ENCODE results near the gene BCL6.

Gene BCL6

GRCh38 chr3:187738331-187739093 is 6.8 kb downstream of the BCL6 start:
- peak; percentile 76 for DNase-seq

- no peak for DNase-seq
Observed at GRCh38 chr3:187738071-187738330, 7.3 kb downstream of the BCL6 start.

GRCh38 chr3:187737368-187738070 is 7.7 kb downstream of the BCL6 start:
- DNase-seq = peak; percentile 57

DNA sequence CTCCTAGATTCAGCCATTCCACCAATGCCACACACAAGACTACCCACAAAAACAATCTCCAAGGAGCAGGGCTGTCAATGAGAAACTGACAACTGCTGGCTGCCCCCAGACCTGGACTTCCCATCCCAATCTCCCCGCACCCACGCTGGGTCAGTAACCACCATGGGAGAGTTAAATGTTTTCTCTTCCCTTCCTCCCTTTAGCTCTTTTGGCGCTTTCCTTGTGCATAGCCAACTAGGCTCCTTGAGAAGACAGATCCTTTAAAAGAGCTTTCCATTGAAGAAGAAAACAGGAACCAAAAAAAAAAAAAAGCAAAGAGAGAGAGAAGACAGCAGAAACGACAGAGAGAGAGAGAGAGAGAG is 8.3 kb downstream of the BCL6 start:
- DNase-seq = no peak

GRCh38 chr3:187736418-187736871 is 8.8 kb downstream of the BCL6 start:
- DNase-seq = no peak

DNA sequence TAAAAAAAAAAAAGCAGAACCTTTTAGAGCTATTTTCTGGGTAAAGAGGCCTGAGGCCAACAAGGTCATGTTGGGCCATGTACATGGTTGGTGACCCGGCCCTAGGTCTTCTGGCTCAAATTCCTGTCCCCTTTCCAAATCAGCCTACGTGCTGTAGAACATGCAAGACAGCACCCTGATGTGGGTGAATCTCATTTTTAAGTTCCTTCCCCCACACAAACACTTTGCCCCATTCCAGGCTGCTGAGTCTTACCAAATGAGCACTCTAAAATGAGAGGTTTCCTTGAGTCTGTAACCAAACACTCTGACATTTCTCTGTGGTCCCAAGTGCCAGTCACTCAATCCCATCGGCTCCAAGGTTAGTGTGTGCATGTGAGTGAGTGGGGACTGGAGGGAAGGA is 9.4 kb downstream of the BCL6 start:
- DNase-seq = no peak

GRCh38 chr3:187735383-187735782 is 9.9 kb downstream of the BCL6 start:
- DNase-seq = no peak

- no peak for DNase-seq
Observed at GRCh38 chr3:187734841-187735240, 10.4 kb downstream of the BCL6 start.

- DNase-seq = no peak
Observed at GRCh38 chr3:187733371-187733770, 11.9 kb downstream of the BCL6 start.

GRCh38 chr3:187729598-187729997 is 15.7 kb downstream of the BCL6 start:
- DNase-seq = no peak

GRCh38 chr3:187728940-187729583 is 16.2 kb downstream of the BCL6 start:
- no peak for DNase-seq

DNA sequence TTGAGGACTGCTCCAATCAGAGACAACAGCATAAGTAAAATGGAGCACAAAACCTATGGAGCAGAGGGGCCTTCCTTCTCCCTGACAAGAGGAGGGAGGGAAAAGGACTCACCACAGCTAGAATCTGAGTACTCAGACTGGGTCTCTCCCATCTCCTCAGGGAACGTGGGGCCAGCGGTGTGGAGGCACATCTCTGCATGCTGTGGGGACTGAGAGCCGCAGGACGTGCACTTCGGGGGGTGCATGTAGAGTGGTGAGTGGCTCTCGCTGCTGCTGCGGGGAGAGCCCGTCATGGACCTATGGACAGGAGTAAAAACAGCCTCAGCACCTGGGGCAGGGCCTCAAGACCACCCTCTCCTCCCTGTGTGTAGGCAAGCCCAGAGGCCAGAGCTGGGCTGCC is 17.0 kb downstream of the BCL6 start:
- no peak for DNase-seq

DNA sequence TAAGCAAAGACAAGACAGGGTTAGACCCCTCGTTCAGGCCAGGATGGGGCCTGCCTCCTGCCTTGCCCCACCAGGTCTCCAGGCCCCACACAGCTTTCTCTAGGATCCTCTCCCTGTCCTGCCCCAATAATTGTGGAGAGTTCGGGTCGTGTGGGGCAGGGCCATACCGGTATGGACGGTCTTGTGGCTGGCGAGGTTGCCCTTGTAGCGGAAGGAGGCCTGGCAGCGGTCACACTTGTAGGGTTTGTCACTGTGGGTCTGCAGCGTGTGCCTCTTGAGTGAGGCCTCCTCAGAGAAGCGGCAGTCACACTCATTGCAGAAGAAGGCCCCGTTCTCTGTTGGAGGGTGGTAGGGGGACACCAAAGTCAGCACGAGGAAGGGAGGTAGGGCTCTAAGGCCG is 18.7 kb downstream of the BCL6 start:
- no peak for DNase-seq

GRCh38 chr3:187725653-187726370 is 19.5 kb downstream of the BCL6 start:
- DNase-seq = no peak

GRCh38 chr3:187725224-187725623 is 20.0 kb downstream of the BCL6 start:
- DNase-seq = no peak

- no peak for DNase-seq
Observed at GRCh38 chr3:187722206-187722612, 23.1 kb downstream of the BCL6 start.

- DNase-seq = no peak
Observed at GRCh38 chr3:187721055-187721454, 24.2 kb downstream of the BCL6 start.

DNA sequence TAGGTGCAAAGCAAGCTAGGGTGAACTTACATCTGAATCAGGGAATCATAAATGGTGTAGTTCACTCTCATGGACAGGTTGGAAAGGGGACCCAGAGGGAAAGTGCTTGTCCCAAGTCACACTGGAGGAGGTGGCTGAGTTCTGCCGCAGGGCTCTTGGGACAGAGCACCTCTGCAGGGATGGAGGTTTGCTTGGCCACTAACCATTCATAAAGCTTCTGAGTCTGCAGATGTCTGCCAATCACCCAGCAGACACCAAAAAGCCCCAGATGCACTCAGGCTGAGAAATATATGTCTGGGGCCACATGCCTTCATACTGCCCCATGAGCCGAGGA is 25.0 kb downstream of the BCL6 start:
- DNase-seq = no peak

DNA sequence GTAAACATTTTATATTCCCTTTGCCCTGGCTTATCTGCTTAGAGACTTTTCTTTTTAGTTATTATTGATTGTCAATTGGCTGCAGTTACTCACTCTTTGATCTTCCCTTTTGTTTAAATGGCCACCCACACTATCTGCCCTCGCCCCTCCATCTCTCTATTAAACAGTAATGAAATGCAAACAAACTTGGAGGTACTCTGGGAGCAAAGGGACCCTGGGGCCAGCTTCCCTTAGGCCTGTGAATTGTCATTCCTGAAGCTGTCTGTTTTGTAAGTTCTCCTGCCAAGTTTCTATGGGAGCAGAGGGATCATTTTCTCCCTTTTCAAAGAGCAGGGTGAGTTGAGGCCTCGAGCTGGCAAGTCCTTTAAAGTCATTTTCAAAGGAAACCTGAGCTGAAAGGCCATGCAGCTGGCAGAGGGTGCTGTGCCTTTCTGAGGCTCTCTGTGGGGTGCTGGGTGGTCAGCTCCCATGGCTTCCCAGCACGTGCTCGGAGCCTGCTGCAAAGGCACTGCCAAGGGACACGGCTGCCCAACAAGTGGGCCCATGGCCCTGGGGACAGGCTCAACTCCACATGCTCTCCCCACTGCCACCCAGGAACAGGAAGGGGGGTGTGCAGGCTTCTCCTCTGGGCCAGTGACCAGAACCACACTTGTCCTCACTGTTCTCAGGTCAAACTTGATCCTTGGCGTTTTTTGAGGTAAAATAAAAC is 25.5 kb downstream of the BCL6 start:
- no peak for DNase-seq

- no peak for DNase-seq
Observed at GRCh38 chr3:187718802-187719201, 26.5 kb downstream of the BCL6 start.

- DNase-seq = no peak
Observed at GRCh38 chr3:187717572-187717971, 27.7 kb downstream of the BCL6 start.

- peak; percentile 80 for DNase-seq
Observed at GRCh38 chr3:187714404-187714979, 30.8 kb downstream of the BCL6 start.

GRCh38 chr3:187713504-187713903 is 31.8 kb downstream of the BCL6 start:
- DNase-seq = peak; percentile 65
